NCI-H2107 treated with DMSO at 0.1 percent for 48 hours (cell line): ENCODE results near the gene PTTG1IP.
"Not testable (repeated sequence)": the region's sequence is repeated elsewhere in the genome, so short reads cannot be mapped to it uniquely, and the experiment has no call there.

Experiments
- DNase-seq: peaks from one replicate; lab custom pipeline; 2025; ENCODE audit not compliant: unreplicated experiment; lab: John Stamatoyannopoulos, UW

PTTG1IP gene

DNA sequence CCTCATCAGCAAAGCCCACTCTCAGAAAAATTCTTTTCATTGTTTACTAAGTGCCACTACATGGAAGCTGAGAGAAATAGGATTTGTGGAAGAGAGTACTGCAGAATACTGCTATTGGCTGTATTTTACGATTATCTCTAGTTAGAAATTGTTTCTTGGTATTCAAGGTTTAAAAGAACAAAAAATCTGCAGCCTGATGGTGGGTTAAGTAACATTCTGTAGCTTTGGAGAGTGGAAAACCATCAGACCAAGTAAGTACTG is 27.3 kb downstream of the PTTG1IP start:
- no peak for DNase-seq

DNA sequence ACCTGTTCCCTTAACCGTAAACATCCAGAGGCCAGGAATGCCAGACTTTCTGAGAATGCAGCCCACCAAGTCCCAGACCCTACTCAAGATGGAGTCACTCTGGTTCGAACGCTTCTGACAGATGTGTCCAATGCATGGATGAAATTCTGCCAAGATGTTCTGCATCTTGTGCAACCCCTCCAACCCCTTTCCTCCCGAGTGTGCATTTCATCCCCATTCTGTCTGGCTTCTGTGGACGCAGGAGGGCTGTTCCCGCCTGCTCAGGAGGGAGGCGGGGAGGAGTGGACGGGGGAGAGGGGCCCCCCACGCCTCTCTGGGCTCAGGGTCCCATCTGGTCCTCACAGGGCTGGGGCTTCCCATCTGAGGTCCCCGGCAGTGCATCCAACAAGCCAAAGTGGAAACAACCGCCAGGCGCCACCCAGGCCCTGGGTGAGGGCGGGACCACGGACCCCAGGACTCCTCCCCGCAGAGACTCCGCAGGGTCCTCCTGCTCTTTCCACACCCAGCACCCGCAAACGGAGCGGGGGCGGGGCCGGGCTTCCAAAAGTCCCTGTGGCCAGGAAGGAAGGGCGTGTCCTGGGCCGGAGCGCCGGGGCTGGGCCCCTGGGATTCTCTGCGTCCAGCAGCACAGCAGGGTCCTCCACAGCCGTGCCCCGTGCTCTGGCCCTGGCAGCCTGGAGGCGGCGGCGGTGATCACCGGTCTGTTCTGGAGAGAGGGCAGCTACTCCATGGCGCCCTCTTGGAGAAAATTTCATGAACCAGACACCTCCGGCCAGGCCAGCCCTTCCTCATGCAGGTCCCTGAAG is 27.9 kb downstream of the PTTG1IP start:
- DNase-seq: no peak

DNA sequence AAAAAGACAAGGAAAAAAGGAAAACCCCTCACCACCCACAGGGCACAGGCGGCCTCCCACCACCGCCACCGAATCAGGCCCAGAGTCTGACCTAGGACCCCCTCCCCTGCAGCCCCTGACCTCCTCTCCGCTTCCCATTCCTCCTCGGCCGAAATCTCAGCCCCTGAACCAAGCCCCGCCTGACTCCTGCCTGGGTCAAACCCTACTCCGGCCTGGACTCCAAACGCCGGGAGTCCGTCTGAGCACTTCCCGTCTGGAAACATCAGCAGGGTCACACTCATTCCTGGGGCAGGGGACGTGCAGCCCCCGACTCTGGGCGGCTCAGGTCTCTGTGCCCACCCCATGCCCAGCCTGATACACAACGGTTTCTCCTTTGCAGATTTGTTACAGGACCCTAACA is 29.2 kb downstream of the PTTG1IP start:
- no peak for DNase-seq

DNA sequence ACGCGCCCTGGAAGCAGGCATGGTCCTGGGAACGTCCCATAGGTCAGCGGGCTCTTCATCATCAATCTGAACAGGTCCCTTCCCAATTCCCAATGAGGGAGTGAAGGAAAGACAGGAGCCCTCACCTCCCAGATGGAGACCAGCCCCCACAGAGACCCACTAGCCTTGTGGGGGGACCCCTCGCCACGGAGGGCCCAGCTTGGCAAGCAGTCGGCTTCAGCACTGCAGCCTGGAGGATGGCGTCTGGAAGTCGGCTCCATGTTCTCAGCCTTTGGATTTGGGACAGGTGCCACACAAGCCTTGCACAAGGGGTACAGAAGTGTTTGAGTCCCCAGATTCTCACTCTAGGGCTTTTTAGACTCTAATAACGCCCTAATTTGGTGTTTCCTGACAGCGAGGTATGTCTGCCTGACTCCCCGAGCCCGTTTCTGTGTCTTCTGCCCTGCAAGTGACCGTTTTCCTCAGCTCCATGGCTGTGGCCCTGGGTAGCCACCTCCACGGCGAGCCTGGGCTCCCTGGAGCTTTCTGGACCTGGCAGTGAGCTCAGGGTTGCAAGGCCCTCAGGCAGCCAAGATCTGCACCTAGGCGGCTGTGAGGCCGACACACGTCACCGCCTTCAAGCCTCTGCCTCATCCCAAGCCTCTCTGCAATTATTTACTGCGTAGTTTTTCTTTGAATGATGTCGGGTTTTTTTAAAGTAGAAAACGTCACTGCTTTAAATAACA is 30.6 kb downstream of the PTTG1IP start:
- DNase-seq: no peak

DNA sequence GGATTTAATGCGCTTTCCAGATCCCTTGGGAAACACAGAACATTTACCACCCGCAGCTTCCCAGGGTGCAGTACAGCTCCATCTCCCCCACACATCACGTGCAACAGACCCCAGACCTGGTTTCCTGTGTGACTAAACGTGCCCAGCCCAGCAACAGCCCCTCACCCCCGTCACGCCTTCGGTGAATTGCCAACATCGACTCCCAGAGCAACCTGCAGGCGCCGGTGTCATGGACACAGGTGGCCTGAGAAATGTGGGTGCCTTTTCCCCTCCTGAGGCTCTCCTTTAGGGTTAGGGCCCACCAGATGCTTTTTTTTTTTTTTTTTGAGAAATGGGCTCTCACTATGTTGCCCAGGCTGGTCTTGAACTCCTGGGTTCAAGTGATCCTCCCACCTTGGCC is 31.4 kb downstream of the PTTG1IP start:
- DNase-seq: no peak

DNA sequence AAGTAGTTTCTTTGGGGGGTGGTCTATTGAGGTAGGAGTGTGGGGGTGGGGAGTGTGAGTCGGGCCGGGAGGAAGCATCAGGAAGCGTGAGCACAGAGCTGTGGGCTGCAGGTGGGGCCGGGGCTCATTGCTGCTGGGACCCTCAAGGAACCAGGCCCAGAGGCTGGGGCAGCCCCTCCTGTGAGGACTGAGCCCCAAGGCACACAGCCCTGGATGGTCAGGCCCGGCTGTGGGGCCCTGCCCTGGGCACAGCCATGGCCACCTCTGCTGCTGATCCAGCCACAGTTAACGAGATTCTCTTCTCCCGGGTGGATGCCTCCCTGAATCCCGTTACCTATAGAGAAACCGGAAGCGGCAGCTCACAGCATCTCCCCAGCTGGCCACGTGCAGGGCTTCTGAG is 32.7 kb downstream of the PTTG1IP start:
- no peak for DNase-seq

DNA sequence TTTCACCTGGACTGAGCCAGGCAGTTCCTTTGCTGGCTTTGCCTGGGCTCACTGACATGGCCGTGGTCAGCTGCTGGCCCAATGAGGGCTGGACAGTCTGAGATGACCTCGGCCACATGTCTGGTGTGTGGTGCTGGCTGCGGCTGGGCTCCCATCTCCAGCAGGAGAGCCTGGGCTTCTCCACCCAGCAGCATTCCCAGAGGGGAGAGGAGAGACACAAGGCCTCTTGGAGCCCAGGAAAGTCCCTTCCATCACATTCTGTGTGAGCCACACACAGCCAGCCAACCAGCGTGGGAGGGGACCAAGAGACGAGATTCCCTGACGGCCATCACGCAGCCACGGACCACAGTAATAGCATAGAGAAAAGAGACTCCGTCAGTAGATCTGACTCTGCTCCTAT is 34.5 kb downstream of the PTTG1IP start:
- DNase-seq: no peak

DNA sequence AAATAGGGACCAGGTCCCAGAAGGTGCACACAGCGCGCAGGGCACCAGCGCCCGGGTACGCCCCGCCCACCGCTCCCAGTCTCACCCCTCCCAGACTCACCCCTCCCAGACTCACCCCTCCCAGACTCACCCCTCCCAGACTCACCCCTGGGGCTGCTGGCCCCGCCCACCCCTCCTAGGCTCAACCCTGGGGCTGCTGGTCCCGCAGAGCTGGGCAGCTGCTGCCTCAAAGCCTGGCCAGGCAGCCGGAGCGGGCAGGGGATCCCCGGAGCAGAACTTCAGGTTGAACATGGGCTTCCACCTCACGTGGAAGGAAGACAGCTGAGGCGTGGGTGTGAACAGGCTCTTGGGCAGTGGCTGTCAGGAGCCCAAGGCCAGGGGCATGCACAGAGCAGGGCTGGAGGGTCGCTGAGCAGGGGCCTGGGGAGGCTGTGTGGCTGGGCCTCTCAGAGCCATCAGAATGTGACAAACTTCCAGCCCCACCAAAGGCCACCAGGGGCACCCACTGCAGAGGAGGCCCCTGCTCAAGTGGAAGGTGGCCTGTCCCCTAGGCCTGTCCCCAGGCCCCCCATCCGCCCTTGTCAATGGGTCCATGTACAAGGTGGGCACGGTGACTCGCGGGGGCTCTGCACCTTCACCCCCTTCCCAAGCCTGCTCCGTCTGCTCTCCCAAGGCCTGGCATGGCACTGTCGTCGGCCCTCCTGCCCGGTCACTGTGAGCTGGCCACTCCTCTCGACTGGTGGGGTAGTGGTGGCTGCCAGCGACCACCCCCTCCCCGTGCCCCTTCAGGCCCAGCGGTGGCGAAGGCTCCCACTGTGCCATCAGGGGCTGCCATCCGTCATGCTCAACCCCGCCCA is 35.2 kb downstream of the PTTG1IP start:
- DNase-seq: no peak

DNA sequence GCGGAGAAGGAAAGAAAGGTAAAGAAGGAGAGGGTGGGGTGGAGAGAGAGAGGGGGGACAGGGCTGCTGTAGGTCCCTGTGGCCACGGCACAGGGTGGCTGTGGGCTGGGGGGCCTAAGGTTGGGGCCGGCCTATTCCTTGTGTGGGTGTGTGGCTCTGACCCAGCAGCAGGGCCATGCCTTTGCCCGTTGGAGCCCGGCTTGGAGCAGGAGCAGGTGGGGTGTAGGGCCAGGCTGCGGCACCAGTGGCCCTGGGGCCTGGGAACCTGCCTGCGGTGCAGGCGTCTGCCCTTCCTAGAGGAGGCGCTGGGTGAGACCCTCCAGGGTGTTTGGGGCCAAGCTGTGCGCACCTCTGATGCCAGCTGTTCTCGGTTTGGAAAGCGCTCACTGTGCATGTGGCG is 36.0 kb downstream of the PTTG1IP start:
- DNase-seq: no peak

DNA sequence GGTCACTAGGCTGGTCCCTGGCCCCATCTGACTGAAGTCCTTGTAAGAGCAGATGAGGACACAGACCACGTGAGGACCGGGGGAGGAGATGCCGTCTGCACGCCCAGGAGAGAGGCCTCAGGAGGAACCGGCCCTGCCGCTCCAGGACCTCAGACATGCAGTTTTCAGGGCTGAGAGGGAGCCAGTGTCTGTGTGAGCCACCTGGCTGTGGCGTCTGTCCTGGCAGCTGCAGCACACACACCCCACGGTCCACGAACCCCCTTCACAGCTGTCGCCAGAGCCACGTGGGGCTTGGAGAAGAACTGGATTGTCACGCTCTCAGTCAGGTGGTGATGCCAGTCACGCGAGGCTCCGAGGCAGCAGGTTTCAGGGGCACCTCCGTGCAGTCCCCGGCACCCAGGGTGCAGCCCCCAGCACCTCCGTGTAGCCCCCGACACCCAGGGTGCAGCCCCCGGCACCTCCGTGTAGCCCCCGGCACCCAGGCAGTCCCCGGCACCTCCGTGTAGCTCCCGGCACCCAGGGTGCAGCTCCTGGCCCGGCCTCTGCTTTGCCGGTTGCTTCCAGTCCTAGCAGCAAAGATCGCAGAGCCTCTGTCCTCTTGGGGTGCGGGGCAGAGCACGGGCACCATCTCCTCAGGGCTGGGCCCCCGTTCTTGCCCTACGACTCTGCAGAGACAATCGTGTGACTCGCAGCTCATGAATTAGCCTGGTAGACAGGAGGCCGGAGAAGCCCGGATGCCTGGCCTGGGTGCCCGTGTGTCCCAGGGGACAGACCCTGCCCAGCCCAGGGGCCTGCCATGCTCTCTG is 36.6 kb downstream of the PTTG1IP start:
- DNase-seq: no peak

DNA sequence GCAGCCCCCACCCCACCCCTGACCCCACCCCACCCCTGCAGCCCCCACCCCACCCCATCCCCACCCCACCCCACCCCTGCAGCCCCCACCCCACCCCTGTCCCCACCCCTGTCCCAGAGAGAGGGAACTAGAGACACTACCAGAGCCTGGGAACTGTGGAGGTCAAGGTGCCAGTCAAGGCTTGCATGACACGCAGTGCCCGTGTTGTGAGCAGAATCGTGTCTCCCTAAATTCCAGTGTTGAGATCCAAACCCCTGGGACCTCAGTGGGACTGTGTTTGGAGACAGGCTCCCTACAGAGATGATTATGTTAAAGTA is 37.2 kb downstream of the PTTG1IP start:
- DNase-seq: no peak

DNA sequence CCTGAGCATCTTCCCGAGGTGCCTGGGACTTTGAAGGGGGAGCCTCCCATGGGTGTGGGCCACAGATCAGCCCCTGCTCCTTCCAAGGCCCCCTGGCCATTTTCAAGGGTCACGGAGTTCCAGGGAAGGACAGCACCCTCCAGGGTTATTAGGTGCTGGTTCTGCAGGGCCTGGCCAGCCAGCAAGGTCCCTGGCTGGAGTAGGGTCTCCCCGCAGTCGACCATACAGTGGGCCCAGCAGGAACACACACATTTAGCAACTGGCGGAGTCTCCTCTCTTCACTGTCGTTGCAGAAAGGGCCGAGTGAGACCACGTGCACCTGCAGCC is 37.9 kb downstream of the PTTG1IP start:
- no peak for DNase-seq

DNA sequence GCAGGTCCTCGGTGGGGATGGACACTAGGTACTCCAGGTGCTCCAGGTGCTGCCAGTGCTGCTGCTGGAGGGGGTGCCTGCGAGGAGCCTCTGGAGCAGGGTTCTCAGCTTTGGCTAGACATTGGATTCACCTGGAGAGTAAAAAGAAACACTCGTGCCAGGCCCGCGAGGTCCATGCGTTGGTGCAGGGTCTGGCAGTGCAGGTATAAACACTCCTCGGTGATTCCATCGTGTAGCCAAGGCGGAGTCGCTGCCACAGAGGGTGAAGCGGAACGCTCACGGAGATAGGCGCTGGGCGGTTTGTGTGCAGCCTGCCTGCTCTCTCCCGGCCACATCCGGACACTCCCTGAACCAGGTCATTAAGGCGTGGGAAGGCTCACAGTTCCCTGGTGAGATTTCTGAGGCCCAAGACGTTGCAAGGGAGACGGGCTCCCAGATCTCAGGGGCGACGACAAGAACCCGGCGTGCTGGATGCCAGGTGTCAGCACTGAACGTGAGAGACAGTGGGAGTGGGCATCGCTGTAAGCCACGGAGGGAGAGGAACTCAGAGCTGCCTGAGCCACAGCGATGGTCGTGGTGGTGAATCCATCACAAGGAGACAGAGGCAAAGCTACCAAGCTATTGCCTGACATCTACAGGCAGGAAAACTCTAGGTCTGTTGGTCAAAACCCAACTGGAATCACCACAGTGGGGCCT is 38.4 kb downstream of the PTTG1IP start:
- DNase-seq: no peak

DNA sequence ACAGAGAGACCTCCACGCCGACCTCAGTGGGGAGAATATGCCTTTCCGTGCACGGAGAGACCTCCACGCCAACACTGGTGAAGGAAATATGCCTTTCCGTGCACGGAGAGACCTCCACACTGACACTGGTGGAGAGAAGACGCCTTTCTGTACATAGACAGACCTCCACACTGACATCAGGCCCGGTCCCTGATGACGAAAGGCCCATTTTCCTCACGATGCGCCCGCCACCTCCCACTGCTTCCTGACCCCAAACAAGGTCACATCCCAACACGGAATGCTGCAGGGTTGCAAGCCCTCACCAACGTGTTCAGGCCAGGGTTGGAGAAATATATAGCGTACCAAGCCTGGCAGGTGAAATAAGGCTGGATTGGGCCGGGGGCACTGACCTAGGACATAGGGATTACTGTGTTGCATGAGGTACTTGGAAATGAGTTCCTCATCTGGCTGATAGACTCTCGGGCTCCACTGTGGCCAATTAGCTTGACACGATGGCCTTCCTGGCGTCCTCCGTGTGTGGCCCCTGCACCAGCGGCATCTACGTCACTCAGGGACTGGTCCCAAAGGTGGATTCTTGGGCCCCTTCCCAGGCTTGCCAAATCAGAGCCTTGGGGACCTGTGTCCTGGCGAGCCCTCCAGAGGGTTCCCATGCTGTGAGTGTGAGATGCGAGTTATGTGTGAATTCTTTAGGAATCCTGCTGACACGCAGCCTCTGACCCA is 39.1 kb downstream of the PTTG1IP start:
- DNase-seq: no peak

DNA sequence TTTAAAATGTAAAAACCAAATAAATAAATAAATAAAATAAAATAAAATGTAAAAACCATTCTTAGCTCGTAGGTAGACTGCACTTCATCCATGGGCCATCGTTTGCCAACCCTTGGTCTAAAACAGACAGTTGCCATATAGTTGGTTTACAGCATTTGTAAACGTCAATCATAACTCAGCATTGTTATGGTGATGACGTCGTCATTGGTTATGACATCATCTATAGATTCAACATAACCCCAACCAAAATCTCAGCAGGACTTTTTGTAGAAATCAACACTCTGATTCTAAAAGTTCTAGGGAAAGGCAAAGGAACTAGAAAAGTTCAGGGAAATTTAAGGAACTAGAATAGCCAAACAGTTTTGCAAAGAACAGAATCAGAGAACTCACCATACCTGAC is 39.8 kb downstream of the PTTG1IP start:
- DNase-seq: no peak

DNA sequence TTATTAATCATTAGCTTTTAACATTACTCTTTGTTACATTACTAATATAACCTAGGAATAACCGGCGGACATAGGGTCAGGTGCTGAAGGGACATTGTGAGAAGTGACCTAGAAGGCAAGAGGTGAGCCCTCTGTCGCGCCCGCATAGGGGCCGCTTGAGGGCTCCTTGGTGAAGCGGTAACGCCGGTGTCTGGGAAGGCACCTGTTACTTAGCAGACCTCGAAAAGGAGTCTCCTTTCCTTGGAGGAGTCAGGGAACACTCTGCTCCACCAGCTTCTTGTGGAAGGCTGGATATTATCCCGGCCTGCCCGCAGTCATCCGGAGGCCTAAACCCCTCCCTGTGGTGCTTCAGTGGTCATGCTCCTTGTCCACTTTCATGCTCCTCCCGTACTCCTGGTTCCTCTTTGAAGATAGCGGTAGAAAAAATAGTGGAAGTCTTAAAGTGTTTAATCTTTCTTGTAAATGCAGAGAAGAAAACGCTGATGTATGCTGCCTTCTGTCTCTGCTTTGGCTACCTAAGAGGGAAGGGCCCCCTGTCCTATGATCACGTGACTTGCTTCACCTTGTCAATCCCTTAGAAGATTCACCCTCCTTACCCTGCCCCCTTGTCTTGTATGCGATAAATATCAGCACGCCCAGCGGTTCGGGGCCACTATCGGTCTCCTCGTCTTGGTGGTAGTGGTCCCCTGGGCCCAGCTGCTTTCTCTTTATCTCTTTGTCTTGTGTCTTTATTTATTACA is 40.8 kb downstream of the PTTG1IP start:
- DNase-seq: not testable (repeated sequence)

DNA sequence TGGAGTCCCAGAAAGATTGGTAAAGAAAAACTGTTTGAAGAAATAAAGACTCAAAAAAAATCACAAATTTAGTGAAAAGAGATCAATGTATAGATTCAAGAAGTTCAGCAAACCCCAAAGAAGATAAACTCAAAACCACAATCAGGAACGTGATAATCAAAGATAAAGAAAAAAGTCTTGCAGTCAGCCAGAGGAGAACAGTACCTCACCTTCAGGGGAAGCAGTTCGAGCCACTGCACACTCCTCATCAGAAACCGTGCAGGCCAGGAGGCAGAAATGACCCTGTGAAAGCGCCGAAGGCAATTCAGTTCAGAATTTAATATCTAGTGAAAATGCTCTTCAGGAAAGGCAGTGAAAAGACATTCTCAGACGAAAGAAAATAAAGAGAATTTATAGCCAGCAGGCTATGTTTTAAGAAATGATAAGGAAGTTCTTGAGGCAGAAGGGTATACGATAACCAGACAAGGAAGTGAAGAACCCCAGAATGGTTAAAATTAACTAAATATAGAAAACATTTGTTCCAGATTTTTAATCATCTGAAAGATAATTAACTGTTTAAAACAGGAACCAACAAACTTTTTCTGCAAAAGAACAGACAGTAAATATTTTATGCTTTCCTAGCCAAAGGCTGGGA is 42.1 kb downstream of the PTTG1IP start:
- DNase-seq: no peak

DNA sequence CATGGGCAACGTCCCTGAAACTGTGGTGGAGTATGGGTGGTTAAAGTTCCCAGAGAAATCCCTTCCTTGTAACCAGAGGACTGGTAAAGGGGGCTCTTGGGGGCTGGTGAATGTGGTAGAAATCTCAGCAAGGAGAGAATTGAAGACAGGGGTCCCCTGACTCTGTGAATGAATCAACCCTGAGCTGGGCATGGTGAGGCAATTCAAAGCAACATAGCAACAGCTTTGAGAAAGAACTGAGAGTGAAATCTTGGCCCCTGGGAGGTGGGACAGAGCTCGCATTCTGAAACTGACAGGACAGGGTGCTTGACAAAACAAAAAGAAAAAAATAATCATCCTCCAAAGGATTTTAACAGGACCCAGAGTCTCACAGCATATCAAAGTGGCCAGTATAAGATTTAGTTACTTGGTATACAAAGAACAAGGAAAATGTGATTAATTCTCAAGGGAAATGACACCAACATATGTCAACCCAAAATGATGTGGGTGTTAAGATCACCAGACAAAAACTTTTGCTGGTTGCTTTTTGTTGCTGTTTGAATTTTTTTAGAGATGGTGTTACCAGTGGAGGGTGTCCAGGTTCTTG is 43.9 kb downstream of the PTTG1IP start:
- no peak for DNase-seq
